Hindlimb muscle (tissue), 1 donor: ENCODE data around the gene UROS. TPM values are rescaled to one million over a fixed set of nuclear protein-coding genes. Genes with fewer than 3 reads are reported as not detected.

Source experiments
- DNase-seq: peaks from one replicate; pipeline ENCODE4 v3.0.0-alpha.2; 2013
- polyA plus RNA-seq: library from polyadenylated mRNA; unstranded; fragments of 120-200 nt; gene quantifications from one replicate; pipeline ENCODE4 v1.2.1, GENCODE V29; 2013; ENCODE audit not compliant: insufficient read length

The UROS gene
- polyA plus RNA-seq, 1 donor, result 45.4 TPM

DNA sequence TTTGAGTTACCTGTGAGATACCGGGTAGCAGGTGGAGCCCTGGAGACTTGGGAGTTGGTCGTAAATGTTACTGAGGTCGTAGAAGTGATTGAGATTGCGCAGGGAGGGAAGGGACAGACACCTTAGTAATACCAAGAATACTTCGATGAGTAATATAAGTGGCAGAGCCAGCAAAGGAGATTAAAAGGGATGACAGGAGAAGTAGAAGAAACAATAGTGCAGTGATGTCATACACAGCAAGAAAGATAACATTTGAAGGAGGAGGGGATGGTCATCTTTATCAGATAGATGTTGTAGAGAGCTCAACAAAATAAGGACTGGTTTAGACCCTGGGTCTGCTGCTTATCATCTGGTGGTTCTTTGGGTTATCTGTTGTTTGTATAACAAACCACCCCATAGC is 5.3 kb upstream of the UROS start:
- no peak for DNase-seq

DNA sequence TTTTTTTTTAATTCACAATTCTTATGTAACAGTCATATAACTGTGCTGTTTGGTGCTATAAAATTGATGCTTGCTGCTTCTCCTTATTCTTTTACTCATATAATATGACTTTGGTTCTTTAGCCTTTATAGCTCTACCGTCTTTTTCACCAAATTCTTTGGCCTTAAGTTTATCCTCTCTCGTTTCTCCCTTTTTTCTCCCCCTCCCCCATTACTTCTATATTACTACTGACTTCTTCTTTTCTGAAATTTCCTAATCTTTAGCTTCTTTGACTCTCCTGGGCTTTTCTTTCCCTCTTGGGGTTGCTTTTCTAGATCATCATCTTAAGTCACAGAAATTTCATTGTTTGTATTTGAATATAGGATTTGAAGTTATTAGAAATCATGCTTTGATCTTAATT is 4.1 kb upstream of the UROS start:
- DNase-seq, result no peak

DNA sequence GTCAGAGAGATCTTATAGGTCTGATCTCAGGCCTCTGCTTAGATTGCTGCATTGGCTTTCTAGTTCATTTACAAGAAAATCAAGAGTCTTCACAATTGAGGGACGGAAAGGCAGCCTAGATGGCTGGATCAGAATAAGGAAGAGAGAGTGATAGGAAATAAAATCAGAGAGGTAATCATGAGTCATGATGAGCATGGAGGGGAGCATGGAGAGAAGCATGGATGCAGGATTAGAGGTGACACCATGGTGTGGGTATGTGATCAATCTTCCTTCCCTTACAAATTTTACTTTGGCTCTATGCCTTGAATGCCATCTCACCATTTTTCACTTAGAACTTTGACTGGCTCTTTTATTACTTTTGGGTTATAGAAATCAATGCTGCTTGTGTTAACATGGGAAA is 1.7 kb upstream of the UROS start:
- no peak for DNase-seq

DNA sequence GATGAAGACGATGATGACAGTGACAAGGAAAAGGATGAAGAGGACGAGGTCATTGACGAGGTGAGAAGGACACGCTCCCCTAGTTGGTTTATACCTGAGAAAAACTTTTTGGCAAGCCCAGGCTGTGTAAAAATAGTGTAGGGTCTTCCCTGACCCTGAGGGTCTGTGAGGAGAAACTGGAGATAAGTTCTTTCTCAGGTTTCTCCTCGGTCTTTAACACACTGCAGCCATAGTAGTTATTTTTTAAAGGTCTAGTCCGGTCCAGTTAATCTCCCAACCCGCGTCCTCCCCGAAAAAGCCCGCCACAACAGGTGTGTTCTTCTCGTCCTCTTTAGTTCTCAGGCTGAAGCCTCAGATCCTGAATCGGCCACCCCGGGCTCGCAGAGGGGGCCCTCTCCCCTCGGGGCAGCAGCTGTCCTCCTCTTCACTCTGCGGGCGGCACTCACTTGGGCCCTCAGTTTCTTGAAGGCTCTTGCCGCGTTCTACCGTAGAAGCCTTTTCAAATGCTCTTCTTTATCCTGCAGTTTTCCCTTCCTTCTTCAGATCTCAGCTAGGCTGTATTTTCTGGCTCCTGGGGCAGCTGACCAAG is 699 bp upstream of the UROS start:
- no peak for DNase-seq

DNA sequence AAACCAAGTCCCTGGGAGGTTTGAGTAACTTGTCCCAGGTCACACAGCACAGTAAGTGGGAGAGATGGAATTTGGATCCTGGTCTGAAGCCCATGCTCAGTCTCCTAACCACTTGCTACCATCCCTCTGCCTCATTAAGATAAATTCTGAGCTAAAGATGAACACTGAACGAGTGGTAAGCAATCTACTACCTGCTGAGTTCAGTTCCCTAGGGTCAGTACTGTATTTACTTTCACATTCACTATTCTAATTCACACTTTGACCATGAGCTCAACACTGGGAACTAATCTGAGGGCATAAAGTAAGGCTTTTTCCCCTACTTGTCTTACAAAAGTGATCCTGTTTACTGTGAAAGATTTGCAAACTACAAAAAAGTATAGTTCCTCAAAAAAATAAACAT is 2.4 kb downstream of the UROS start:
- DNase-seq, result no peak

DNA sequence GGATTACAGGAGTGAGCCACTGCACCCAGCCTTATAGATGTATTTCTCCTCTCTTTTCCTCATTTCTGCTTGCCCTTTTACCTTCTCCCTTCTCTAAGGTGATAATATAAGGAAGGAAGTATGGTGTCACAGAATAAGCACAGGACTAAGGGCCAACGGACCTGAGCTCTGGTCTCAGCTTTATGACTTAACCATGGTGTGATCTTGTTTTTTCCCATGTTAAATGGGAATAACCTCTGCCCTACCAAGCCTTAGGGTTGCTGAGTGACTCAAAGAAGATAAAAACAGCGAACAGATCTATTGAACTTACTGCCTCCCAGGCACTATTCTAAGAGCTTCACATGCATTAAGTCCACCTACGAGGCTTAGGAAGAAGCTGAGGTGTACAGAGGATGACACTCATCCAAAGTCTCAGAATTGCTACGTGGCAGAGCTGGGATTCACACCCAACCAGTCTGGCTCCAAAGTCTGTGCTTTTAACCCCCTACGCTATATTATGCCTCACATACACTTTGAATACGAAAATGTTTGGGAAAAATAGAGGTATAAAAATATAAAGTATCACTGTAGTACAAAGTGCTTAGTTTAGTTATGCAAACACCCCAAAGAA is 5.6 kb downstream of the UROS start:
- DNase-seq, result no peak

DNA sequence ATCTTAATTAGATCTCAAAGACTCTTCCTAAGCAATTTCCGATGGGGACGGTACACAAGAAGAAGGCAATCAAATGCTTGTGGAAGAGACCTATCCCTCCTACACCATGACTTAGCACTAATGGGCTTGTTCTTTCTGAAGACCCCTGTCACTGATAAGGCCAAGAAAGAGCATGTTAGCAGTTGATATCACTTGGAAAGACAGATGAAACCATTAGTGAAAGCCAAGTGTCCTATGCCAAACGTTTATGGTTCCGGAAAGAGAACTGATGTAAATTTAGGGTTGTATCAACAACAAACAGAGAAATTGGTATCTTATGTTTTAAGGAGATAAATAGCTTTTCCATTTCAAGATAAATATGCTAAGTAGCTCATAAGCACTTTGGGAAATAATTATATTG is 6.5 kb downstream of the UROS start:
- DNase-seq, result no peak

DNA sequence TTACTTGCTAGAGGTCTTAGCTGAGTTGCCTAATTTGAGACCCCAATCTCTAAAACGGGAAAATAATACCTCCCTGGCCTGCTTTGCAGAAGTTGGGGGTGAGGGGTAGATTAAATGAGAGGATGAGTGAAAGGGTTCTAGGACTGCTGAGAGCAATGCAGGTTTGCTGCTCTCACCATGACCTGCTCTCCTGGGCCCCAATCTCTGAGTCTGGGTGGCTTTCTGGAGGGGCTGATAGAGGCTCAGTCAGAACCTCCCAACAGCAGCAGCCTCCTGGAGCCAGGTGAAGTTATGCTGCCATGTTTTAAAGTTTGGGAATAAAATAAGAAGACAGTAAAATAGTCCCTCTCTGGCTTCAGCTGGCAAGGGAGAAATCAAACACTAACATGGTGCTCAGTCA is 7.3 kb downstream of the UROS start:
- no peak for DNase-seq

DNA sequence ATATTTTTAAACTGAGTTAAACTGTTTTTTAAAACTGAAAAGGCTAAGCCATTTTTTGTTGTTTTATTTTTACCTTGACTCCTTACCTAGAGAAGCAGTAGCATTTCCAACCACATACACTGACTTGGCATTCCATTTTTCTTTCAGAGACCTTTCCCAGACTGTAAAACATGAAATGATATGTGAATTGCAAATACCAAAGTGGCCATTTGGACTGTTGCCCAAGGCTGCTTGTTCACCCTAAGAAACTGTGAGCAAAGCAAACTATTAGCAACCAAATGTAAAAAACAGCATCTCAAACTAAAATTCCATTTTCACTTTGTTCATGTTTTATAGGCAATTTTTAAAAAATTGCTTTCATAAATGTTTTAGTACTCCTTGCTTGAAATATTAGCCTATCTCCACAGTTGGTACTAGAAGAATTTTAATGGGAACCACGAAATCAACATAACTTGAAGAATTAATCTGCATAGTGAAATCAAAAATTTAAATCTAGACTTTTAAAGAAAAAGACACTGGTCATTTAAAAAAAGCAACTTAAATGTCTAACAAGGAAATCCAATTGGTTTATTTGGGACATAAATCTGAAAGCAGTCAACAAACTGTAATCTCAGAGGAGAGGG is 10.8 kb downstream of the UROS start:
- no peak for DNase-seq

DNA sequence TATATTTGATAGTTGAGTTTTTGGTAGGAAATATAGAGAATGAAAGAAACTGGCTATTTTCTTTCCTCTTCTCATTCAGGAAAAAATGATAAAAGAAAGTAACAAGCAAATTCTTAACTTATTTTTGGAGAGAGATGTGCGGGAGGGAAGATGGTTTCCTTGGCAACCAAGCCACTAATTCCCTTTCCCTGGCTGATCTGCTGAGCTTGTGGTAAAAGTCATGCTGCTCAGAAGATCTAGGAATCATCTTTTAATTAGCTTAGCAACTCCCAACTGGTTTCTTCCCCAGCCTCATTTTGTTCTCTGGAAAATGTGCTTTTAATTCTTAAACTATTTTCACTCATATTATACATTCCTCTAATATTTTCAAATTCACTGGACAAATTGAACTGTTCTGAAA is 11.8 kb downstream of the UROS start:
- DNase-seq, result no peak

DNA sequence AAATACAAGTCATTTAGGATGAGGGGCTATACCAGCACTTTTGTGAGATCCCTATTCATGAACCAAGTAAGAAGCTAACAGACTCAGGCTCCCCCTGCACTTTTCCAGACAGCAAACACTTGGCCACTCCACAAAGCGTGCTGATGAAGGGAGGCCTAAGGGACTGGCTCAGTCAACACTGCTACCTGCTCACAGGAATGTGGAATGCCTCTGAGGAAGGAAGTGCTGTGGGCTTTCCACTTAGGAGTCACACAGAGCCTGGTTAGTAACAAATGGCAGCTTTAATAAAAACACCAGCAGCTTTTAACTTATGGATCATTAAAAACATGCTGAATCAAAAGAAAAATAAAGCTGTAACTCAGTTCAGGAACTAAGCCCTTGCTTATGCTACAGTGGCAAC is 15.0 kb downstream of the UROS start:
- DNase-seq, result no peak

DNA sequence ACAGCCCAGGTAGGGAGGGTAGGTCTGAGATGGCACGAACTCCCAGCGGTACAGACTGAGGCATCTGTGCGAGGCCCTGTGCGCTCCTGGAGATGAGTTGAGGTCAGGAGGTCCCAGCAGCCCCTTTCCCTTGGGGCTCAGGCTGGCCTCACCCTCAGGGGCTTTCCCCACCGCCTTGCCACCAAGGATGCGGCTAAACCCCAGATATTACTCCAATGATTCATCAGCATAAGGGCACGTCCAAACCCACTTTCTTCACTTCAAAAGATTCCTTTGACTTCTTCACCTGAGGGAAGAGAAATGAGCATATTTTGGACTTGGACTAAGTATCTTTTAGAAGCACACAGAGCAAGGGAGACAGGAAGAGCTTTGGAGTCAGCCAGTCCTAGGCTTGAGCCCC is 20.3 kb downstream of the UROS start:
- DNase-seq, result no peak

DNA sequence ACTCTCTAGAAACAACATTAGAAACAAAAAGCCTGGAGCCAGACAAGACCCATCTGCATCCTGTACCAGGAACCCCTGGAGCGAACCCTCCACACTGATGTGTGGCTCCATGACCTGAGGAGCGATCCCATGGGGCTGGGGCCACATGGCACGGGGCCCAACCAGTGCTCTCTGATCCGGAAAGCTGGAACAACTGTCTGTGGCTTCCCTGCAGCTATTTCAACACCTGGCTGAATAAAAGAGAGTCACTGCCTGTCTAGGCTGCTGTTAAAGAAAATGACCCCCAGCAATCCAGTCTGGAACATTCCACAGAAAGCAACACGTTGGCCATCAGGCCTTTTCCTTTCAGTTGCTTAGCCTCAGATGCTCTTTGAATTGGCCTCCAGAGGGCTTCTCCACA is 20.9 kb downstream of the UROS start:
- no peak for DNase-seq

DNA sequence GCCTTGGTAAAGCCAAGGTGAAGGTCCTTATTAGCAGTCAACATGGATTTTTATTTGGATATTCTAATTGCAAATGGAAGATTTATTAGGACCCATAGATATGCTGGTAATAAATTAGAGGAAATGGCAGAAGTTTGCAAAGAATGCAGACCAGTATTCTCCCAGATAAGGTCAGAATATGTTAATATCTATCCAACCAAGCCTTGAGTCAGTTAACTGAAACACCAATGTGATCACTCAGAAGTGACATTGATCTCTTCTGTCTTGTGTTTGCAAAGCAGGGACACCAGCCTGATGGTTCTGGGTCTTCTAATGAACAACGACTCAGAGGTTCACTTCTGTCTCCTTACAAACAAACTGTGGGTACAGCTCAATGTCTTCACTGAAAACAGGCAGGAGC is 21.5 kb downstream of the UROS start:
- no peak for DNase-seq

DNA sequence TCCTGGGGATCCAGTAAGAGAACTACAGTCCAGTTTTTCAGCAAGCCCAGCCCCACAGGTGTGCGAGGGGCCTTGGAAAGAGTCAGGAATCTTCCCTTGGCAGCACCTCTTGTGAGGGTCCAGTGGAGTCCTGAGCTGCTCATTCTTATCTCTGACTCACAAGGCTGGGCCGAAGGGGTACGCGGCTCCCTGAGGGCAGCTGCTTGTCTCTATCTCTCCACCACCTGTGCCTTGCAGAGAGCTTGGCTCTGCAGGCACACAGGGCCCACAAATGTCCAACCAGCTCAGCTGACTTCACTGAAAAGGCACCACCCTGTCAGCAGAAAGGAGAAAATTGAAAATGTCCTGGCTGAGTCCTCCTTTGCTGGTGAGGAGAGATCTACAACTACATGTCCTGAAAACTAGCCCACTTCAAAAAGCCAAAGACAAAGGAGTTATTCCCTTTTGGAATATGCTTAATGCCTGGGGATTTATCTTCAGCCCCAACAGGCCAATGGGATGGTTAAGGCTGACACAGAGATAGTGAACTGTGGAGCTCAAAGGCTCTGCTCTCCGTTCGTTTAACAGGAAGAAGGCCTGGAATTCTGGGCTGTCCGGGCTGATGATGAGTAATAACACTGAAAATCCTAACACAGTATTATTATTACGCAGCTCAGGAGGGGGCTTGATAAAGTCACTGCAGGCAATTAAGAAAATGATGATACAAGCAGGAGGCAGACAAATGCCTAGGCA is 23.4 kb downstream of the UROS start:
- no peak for DNase-seq

DNA sequence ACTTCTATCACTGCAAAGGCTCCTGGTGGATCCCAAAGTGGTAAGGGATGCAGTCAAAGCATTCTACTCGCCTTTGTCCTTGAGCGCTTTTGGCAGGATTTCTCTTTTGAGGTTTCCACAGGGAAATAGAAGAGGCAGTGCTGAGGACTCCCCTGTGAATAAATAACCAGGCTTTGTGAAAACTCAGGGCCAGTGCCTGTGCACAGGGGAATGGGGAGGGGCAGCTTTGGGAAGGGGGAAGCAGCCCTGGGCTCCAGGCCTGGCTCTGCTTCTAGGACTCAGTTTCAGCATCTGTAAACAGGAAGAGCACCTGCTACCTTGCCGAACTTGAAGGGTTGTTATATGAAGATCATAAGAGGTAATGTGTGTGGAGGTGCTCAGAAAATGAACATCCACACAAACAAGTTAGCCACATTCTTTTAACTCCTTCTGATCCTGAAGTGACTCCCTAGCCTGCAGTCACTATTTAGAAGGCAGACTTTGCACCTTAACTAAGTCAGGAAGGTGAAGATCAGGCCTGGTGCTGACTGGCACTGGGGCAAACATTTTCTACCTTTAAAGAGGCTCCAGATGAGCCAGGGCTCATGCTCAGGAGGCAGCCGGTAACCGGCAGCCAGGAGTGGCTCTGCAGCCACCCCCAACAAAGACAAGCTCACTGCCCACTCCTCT is 24.9 kb downstream of the UROS start:
- DNase-seq, result no peak

DNA sequence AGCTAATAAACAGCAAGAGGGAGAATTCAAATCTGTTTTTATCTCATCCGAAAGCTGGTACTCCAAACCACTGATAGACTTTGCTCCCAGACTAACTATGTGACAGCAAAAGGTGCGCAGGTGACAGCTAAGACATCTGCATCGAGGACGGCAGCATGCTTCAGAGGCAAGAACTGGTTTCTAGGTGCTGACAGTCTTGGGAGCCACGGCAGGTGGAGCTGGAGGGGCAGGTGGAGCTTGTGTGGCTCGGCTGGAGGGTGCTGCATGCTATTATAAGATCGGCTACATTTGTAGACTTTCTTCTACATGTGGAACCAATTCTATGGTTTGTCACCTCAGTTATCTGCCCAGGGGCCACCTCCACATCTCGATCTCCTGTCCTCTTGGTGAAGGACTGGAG is 25.6 kb downstream of the UROS start:
- no peak for DNase-seq

DNA sequence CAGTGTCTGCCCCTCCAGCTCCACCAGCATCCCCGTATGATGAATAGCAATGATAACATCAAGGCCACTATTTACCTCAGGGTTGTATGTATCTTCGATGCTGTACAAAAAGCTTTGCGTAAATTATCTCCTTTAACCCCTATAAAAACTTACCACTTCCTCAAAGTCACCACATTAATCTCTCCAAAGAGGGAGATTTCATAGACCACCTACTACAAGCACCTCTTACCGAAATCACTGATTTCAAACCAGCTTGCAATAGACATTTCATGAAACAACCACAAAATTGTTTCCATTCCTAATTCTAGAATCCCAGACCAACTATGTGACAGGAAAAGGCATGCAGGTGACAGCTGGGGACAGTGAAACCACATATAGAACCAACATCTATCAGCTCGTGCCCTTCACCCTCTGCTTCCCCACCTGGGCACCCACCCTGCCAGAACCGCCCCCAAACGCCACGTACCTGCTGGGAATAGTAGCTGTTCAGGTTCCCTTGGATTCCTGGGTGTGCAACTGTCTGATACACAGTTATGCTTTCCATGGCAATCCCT is 27.3 kb downstream of the UROS start:
- DNase-seq, result no peak

DNA sequence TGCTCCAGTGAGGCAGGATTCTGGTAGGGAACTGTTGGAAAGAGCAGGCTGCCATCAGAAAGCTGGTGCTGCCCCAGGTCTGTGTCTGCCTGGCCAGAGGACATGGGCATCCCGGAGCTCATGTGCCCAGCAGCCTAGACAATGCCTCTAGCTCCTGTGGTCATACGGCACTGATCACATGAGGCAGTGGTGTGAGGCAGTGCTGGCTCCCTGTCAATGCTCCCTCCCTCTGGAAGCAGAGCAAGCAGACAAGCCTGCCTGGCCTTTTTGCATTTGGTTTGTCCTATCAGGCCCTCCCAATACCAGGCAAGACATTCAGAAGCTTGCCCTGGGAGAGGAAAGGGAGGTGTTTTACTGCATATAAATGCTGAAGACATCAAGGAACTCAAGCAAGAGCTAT is 27.9 kb downstream of the UROS start:
- no peak for DNase-seq

DNA sequence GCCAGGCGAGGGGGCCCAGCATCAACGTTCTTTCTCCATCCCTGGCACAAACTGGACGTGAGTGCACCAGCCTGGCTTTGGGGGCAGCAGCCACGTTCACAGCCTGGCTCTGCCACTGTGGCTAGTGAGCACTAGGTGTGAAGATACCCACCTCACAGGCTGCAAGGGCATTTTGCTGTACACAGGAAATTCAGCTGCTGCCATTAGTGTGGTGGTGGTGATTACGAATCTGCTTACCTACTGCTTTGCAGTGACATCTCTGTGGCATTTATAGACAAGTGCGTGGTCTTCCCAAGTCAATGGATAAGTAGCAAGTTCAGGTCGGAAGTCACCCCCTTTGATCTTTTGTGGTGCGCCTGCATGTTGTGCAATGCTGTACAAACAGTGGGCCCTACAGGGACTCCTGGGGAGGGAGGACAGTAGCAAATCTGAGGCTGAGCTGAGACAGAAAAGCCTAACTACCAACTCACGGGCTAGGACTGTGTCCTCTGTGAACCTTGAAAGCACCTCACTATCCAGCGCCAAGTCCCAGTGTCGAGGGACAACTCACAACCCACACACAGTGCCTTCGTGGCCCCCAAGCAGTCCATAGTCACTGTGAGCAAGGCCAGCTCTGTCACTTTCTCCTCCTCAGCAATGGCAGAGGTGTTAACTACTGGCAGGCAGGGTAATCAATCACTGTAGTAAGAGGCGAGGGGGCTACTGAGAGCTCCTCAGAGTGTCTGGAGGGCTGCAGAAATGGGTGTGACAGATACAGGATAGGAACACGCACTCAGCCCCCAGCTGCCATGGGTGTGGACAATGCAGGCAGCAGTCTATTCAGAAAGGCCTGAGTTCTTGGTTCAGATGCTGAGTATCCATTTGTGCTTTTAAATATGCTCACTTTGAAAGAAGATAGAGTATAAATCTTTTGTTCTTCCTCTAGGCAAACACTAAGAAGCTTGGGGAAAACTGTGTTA is 30.4 kb downstream of the UROS start:
- no peak for DNase-seq

DNA sequence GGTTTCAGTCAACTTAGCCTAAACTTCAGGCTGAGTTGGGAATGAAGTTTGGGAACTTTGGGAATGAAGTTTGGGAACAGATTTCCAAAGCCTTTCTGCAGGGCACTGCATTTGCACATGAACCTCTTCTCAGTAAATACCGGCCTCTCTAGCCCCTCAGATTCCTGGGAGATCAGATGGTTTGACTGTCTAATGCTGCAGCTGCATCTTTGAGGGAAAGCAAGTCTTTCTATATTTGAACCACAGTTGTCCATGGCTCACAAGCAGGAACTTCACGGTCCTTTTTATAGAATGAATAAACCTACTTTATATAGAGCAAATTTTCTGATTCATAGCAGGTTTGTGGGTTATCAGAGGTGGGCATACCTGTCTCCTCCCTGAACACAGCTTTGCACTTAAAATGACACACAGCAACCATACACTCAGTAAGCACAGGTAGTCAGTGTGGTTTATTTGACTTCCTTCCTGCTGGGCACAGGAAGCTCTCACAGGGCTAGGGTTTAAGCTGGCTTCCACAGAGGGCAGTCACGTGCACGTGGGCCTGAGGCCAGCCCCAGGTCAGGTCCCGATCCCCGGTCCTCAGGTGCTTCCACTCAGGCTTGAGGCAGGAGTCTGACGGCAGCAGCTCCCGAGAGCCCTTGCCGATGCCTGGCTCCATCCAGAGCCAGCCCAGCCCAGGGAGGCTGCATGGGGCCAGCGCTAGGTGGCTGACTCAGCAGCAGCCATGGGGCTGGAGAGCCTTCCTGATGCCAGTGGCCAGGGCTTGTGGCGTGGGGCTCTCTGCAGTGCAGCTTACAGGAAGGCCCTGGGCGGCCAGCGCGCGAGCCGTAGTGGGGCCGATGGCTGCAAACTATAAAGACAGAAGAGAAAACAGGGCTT is 34.7 kb downstream of the UROS start:
- DNase-seq, result no peak
